Activated CD4-positive, alpha-beta T cell treated with anti-CD3 and anti-CD28 coated beads, Interleukin-2, amount 50 U/mL, for 4 hours (primary cell): ENCODE measurements around the gene HEATR3.
"Not testable (repeated sequence)": the region's sequence is repeated elsewhere in the genome, so short reads cannot be mapped to it uniquely, and the experiment has no call there.

Source experiments
- DNase-seq, 2 experiments: peaks; one replicate each; pipeline ENCODE4 v3.0.0-alpha.2; 2020

The HEATR3 gene

DNA sequence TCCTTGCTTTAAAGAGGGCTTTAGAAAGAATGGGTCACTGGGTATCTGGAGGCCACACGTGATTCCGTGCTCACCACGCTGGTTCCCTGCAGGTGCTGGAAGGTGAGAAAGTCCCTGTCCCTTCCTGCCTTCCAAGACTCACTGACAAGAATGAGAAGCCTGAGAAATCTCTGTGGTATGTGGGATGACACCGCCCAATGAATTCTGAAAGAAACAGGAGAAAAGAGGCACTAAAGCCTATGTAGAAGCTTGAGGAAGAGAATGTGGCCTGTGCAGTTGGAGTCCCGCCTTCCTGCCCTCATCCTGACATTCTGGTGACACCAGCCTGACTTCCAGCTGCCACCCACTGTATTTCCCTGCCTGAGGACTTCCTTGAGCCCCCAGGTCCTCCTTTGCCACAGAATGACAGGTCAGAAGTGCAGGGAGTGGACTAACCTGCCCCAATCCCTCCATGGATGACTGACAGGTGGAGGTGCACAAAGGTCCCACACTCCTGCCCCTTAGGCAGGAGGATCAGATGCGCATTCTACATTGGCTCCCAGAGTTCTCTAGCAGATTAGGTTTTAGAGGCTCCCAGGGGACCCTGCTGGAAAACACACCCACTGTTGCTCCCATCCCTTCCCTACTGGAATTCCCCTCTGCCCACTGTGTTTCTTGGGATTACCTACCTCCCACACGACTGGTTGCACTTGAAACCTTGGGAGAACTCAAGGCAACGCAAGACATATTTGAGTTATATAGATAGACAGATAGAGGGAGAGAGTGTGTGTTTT, 48.8 kb downstream of the HEATR3 start:
- no peak for DNase-seq

DNA sequence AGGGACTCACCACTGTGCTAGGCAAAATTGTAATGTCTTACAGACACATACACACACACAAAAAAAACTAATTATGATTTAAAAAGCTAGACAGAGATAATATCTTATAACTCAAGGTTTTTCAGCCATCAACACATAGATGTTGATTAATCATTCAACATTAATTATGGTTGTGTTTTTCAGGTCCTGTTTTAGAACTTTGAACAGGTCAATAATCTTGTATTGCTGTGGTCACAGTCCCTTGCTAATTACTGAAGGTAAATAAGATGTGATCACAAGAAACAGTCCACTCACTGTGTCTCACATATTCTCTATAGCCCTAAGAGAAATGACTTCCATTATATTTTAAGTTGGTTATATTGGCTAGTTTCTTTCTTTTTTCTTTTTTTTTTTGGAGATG, 54.9 kb downstream of the HEATR3 start:
- DNase-seq, result no peak

DNA sequence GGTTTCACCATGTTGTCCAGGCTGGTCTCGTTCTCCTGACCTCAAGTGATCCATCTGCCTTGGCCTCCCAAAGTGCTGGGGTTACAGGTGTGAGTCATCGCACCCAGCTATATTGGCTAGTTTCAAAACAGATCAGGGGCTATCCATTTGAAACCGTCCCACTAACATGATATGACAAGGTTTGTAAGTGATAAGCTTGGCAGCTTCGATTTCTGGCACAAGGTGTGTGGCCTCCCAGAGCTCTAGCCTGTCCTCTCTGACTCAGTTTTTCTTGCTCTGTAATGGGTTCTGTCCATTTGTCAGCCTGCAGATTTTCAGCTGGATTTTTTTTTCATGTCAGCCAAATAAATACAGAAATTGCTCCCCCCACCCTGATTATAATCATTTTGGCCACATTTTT, 55.5 kb downstream of the HEATR3 start:
- no peak for DNase-seq

DNA sequence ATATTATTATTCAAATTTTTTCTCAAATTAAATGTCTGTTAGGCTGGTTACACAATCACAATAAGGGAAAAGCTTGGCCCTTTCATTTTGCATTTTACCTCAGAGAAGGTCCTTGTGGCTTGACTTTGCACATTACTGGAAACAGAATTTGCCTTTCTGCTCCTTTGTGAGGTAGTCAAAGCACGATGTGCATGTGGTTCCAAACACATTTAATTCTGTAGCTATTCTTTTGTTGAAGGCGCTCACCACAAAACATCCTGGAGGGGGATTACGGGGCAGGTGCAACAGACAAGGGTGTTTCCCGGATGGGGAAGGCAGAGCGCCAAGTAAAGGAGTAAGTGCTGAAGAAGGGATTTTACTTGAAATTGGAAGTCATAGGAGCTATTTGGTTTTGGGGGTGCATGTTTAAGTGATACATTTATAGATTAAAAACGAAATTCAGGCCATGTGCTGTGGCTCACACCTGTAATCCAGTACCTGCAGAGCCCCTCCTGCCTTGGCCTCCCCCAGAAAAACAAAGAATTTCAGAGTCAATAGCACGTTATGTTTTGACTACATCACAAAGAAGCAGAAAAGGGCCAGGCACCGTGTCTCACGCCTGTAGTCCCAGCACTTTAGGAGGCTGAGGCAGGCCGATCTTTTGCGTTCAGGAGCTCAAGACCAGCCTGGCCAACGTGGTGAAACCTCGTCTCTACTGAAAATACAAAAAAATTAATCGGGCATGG, 56.1 kb downstream of the HEATR3 start:
- DNase-seq, result no peak

DNA sequence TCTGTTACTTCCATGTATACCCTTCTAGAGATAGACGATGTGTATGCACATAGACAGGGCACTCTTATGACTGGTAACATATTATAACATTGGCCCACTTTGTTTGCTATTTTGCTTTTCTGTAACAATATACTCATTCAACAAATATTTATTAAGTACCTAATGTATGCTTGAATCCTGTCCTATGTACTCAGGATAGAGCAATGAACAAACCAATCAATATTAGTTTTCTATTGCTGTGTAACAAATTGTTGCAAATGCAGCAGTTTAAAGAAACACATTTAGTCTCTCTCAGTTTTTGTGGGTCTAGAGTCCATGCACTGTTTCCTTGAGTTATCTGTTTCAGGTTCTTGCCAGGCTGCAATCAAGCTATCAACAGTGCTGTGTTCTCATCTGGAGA, 57.6 kb downstream of the HEATR3 start:
- DNase-seq, result no peak

DNA sequence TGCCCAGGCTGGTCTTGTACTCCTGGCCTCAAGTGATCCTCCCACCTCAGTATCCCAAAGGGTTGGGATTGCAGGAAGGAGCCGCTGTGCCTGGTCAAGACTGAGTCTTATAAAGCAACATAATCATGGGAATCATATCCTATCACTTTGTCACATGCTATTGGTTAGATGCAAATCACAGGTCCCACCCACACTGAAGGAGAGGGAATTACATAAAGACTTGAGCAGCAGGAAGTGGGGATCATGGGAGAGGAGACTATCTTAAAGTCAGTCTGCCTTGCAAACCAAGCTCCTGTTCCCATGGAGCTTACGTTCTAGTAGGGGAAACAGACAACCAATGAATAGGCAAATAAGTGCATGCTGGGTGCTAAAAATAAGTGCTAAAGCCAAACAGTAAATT, 59.0 kb downstream of the HEATR3 start:
- no peak for DNase-seq

DNA sequence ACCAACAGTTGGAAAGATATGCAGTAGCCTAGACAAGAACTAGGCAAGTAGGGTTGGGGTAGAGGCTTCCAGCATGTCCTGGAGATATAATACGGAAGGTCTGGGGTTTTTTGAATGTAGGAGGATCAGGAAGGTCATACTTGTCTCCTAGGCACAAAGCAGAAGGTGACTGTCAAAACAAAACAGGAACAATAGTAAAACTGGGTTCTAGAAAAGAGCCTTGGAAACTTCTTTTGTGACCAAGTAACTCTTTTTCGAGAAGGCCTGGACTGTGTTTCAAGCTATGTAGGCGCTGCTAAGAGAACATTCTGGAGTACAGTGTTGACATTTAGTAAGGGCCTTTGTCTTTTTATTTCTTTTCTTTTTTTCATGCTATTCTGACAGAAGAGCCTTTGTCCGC, 60.4 kb downstream of the HEATR3 start:
- no peak for DNase-seq

DNA sequence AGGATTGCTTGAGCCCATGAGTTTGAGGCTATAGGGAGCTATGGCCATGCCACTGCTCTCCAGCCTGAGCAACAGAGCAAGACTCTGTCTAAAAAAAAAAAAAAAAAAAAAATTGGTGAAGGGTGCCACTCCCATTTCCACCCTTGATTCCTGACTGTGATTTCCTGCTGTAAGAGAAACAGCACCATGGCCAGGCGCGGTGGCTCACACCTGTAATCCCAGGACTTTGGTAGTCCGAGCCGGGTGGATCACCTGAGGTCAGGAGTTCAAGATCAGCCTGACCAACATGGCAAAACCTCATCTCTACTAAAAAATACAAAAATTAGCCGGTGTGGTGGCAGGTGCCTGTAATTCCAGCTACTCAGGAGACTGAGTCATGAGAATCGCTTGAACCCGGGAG, 66.8 kb downstream of the HEATR3 start:
- not testable (repeated sequence) for DNase-seq

DNA sequence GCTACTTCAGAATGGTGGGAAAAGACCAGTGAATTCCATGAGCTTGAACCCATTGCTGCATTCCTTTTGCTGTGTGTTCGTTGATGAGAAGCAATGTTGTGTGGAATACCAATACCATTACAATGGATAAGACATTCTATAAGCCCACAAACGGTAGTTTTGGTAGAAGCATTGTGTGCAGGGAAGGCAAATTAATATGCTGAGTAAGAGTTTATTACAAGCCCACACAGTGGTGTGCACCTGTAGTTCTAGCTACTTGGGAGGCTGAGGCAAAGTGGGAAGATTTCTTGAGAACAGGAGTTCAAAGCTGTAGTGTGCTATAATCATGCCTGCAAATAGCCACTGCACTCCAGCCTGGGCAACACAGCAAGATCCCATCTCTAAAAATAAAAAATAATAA, 67.4 kb downstream of the HEATR3 start:
- DNase-seq, result no peak

DNA sequence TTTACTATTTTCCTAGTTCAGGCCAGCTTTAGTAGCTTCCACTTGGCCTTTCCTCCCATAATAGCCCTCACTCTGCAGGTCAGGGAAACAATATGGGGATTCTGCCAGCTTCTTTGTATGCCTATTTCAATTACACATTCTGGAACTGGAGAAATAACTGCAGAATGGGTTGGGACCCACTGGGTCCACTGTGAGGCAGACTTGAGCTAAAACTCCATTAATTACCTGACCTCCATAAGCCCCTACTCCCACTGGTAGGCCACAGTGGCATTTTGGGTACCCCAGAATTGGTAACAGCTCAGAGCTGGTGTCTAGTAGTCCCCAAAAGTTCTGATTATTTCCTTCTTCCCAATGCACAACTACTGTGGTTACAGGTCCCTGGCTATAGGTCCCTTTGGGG, 70.6 kb downstream of the HEATR3 start:
- DNase-seq, result no peak

DNA sequence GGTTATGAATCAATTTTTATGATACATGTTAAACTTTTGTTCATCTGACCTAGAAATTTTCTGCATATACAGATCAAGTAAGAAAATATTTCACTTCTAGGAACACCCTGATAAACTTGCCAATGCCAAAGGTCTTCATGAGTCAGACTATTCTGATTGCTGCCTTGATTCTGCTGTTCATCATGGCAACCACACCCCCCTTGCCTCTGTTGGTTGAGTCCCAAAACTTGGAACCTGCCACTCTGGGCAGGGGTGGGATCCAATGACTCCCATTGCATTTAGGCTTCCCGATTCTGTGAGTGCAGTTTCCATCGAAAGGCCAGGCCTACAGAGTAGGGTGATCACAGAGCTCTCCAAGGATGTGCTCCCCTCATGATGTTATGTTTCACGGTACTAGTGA, 71.5 kb downstream of the HEATR3 start:
- no peak for DNase-seq

DNA sequence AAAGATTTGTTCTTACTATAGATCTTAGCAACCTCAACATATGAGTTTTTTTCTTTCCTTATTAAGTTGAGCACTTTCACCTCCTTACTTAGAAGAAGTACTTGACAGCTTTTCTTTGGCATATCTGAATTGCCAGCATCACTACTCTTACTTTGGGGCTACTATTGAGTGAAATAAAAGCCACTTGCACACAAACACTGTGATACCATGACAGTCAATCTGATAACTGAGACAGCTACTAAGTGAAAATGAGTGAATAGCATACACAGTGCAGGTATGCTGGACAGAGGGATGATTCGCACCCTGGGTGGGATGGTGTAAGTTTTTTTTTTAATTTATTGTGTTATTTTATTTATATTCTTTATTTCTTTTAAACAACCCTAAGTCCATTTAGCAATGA, 73.8 kb downstream of the HEATR3 start:
- no peak for DNase-seq

DNA sequence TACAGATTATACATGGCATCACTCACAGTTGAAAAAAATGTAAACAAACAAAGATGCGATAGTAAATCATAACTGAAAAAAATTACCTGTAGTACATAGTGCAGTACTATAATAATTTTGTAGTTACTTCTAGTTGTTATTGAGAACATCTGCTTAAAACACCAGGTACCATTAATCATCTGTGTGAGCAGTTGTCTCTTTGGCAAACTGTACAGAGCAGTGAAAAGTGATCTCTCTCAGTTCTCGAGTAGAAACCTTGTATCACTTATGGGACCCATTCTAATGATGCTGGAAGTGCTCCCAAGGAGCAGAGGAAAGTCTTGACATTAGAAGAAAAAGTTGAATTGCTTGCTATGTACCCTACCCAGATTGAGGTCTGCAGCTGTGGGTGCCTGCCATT, 78.4 kb downstream of the HEATR3 start:
- no peak for DNase-seq

DNA sequence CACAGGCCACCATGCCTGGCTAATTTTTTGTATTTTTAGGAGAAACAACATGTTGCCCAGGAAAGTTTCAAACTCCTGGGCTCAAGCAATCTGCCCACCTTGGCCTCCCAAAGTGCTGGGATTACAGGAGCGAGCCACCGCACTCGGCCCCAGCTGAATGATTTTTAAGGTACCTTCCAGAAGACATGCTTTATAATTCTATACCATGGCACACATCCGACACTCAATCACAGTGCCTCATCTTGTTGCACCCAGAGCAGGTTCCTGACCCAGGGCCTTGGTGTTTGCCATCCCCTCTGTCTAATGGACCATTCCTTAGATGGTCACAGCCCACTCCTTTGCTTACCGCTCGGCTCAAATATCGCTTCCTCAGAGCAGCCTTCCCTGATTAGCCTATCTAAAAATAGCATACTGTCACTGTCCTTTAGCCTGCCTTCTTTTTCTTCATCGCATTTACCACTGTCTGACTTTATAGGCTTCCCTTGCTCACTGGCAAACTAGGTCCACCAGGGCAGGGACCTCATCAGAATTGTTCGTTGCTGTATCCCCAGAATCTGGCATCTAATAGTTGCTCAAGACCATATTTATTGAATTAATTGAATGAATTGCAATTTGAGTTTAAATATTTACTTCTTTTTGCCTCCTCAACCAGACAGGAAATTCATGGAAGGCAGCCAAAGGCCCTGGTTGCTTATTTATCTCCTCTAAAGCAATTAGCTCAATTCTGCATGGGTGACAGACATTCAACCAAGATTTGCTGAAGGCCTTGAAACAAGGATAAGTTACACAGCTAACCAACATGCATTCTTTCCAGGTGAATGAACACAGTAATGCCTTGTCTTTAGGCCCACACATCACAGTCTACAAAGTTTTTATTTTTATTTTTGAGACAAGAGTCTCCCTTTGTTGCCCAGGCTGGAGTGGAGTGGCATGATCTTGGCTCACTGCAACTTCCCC, 81.0 kb downstream of the HEATR3 start:
- no peak for DNase-seq

DNA sequence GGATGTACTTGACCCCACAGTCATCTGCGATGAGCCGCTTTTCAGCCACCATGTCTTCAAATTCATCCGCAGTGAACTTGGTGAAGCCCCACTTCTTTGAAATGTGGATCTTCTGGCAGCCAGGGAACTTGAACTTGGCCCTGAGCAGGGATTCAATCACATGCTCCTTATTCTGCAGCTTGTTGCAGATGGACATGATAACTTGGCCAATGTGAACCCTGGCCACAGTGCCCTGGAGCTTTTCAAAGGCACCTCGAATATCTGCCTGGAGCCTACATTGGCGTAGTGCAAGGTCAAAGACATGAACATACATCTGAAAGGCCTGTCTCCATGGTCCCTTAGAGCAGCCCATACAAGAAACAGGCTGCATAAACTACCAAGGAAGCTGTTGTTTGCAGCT, 85.6 kb downstream of the HEATR3 start:
- no peak for DNase-seq

DNA sequence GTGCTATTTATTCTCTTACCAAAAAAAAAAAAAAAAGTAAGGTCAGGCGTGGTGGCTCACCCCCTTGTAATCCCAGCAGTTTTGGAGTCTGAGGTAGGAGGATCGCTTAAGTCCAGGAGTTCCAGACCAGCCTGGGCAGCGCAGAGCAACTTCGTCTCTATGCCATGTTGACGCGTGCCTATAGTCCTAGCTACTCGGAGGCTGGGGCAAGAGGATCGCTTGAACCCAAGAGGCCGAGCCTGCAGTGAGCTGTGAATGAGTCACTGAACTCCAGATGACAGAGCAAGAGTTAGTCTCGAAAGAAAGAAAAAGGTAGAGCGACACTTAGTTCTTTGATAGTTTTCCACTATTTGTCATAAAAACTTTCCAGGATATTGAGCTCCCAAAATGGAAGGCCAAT, 86.0 kb downstream of the HEATR3 start:
- DNase-seq, result peak in 1 of 2 experiments; percentile 20

DNA sequence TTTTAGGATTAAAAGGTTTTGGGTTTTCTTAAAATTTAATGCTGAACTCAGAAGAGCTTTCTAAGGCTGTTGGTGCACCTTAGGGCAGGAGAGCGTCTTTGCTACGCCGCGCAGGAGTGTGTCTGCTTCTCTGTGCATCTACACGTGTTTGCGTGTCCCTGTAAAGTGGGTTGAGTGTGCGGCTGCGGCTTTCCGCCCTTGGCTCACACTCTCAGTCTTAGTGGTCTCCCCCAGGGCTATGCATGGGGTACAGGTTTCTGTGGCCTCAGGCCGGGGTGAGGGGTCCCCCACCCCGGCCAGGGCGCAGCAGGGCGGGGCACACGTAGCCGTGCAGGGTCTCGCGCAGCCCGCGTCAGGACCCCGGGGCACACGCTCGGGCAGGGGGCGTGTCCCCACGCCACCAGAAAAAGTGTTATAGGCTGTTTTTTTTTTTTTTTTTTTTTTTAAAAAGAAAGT, 86.6 kb downstream of the HEATR3 start:
- DNase-seq, result peak; percentile 49 to 50

DNA sequence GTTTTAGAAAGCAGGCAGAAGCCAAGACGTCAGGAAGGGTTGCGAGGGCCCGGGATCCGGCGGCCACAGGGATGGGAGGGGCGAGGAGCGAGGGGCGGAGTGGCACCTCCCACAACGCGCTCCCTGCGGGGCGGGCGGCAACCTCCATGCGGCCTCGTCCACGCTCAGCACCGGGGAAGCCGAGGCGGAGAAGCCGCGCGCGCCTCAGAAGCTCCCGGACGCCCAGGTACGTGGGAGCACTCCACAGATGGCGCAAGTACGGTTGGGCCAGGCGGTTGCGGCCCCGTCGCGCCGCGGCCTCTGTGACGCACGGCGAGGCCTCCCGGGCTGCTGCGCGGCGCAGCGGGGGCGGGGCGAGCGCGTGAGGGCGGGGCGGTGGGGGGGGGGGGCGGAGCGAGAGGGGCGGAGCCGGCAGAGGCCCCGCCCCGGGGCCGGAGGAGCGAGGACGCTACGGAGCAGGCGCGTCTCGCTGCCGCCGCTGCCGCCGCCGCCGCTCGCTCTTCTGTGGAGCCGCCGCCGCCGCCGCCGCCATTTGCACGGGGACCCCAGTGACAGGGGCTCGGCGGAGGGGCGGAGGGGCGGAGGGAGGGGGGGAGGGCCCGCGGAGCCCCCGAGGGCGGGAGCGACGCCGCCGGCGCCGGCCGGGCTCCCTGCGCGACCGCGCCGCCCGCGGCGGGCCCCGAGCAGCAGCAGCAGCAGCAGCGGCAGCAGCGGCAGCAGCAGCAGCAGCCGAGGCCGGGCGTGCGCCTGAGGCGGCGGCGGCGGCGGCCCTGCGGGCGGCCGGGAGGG, 87.2 kb downstream of the HEATR3 start, which contains the start of gene TENT4B:
Gene TENT4B, plus strand, starts transcription at position 500 of the 789 bp plus-strand sequence. CDS start 316 bp downstream, outside the sequence.
- peak; percentile 82 to 85 for DNase-seq

DNA sequence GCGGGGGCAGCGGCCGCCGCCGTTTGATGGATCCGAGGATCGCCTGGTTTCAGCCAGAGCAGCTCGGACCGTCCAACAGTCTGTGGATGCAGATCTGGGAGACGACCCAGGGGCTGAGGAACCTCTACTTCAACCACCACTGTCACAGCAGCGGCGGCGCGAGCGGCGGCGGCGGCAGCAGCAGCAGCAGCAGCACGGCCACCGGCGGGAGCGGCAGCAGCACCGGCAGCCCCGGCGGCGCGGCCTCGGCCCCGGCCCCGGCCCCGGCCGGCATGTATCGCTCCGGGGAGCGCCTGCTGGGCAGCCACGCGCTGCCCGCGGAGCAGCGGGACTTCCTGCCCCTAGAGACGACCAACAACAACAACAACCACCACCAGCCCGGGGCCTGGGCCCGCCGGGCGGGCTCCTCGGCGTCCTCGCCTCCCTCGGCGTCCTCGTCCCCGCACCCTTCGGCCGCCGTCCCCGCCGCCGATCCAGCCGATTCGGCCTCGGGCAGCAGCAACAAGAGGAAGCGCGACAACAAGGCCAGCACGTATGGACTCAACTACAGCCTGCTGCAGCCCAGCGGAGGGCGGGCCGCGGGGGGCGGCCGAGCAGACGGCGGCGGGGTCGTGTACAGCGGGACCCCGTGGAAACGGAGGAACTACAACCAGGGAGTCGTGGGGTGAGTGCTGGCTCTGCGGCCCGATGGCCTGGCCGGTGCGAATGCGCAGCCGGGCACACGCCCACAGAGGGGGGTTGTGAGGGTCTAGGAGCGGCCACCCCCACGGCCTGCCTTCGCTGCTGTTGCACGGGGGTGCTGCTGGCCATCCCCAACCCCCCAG, 88.0 kb downstream of the HEATR3 start:
- DNase-seq, result peak; percentile 29 to 34

DNA sequence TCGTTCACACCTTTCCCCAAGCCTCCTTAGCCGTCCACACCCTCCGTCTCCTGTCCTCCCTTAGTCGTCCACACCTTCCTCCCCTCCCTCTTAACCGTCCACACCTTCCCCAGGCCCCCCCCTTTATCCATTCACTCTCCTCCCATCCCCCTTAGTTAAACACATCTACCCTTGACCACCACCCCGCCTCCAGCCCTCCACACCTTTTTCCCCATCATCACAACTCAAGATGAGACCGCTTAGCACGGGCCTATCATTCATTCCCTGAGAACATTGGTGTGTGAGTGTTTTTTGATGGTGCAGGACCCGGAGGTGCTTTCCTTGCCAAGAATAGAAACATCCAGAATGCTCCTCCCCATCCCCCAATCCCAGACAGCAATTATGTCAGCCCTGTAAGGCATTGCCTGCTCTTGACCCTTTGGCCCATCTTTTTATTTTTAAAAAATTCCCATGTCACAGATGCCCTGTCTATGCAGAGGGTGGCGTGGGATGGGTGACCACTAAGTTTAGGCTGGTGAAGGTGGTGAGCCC, 88.7 kb downstream of the HEATR3 start:
- no peak for DNase-seq

DNA sequence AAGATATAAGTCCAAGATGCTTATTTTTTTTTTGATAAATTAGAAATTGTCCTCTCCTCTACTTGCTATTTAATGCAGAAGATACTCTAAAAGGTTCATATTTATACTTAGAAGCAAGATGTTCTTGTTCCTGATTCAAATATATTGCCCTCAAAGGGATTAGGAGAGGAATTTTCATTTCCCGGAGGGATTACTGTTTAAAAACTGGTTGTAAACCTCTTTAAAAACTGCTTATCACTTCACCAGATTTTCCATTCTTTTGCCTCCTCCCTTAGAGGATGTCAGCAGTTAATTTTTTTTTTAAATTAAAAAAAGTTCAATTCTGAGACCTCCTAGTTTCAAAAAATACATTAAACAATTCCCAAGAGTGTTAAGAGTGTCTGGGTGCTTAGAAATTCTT, 90.2 kb downstream of the HEATR3 start:
- no peak for DNase-seq
